A673 (cell line): ENCODE data around the gene PARVA. TPM values are rescaled to one million over a fixed set of nuclear protein-coding genes. Genes with fewer than 3 reads are reported as not detected.

Experiments used
- BruUV-seq: library from RNA; stranded (reverse); fragments of 400-500 nt; replicated peaks from 2 replicates; lab custom pipeline; 2021; lab: Mats Ljungman, UMichigan
- CTCF ChIA-PET: fragments of 300-600 bp; sonication (Branson Sonifier 250); formaldehyde crosslinking; loops from one replicate; lab custom pipeline; 2022; ENCODE audit warnings: antibody characterized with exemption; lab: Charles Lee
- POLR2A ChIA-PET: fragments of 300-600 bp; sonication (Branson Sonifier 250); formaldehyde crosslinking; loops from one replicate; lab custom pipeline; 2022; ENCODE audit warnings: antibody characterized with exemption; ENCODE audit not compliant: low non-redundant PET; lab: Charles Lee
- DNase-seq: peaks from one replicate; pipeline ENCODE4 v3.0.0-alpha.2; 2015; ENCODE audit warnings: low spot score
- H3K27ac ChIP-seq: fragments of 200-600 bp; sonication (generic); 2 replicates; pipeline ENCODE4 v1.5.1; 2016; ENCODE audit warnings: mixed run types, low read depth, mild to moderate bottlenecking, mixed read lengths, antibody characterized with exemption, low read length; ENCODE audit not compliant: poor library complexity, severe bottlenecking
- H3K27me3 ChIP-seq: fragments of 200-600 bp; sonication (generic); replicated peaks from 2 replicates; pipeline ENCODE4 v1.6.1; 2017; ENCODE audit warnings: mixed run types, low read depth, mild to moderate bottlenecking, mixed read lengths, antibody characterized with exemption, low read length; ENCODE audit not compliant: insufficient read depth, poor library complexity
- H3K36me3 ChIP-seq: fragments of 200-600 bp; sonication (generic); 2 replicates; pipeline ENCODE4 v1.6.1; 2016; ENCODE audit warnings: mixed run types, mild to moderate bottlenecking, mixed read lengths, antibody characterized with exemption, low read length; ENCODE audit not compliant: insufficient read depth, poor library complexity, severe bottlenecking
- H3K4me1 ChIP-seq: fragments of 200-600 bp; sonication (generic); 2 replicates; pipeline ENCODE4 v1.6.1; 2017; ENCODE audit warnings: mixed run types, mild to moderate bottlenecking, mixed read lengths, antibody characterized with exemption, low read length; ENCODE audit not compliant: insufficient read depth, poor library complexity, severe bottlenecking
- H3K4me3 ChIP-seq: fragments of 200-600 bp; sonication (generic); 2 replicates; pipeline ENCODE4 v1.5.1; 2016; ENCODE audit warnings: low read depth, mixed run types, mild to moderate bottlenecking, mixed read lengths, low read length; ENCODE audit not compliant: poor library complexity, severe bottlenecking
- H3K9me3 ChIP-seq: fragments of 200-600 bp; sonication (generic); 2 replicates; pipeline ENCODE4 v1.6.1; 2016; ENCODE audit warnings: mixed run types, low read depth, mild to moderate bottlenecking, mixed read lengths, antibody characterized with exemption, low read length; ENCODE audit not compliant: poor library complexity, severe bottlenecking
- EZH2 ChIP-seq: fragments of 200-600 bp; sonication (generic); IDR thresholded peaks from 2 replicates; pipeline ENCODE4 v1.6.1; 2017; ENCODE audit warnings: borderline replicate concordance, low read depth, mild to moderate bottlenecking, mixed read lengths, antibody characterized with exemption, low read length; ENCODE audit not compliant: poor library complexity, severe bottlenecking
- intact Hi-C: fragments of 100-400 bp; cut with micrococcal nuclease; formaldehyde crosslinking; loops from one replicate; pipeline ENCODE4 v1.10.0; 2022; ENCODE audit not compliant: unreplicated experiment
- total RNA-seq: library from RNA; stranded (reverse); gene quantifications from 2 replicates; pipeline ENCODE4 v1.2.3, GENCODE V29; 2021
- TF ChIP-seq, protein P1 (sequence below): fragments of 300-800, 200-600 bp; sonication (generic); conservative IDR thresholded peaks from 2 replicates; pipeline ENCODE4 v1.5.1; 2017; ENCODE audit warnings: low read depth, mild to moderate bottlenecking, antibody characterized with exemption, low read length, moderate library complexity, mixed read lengths

PARVA gene
- total RNA-seq, 1 experiment from 2014 or later = 15.2 TPM

DNA sequence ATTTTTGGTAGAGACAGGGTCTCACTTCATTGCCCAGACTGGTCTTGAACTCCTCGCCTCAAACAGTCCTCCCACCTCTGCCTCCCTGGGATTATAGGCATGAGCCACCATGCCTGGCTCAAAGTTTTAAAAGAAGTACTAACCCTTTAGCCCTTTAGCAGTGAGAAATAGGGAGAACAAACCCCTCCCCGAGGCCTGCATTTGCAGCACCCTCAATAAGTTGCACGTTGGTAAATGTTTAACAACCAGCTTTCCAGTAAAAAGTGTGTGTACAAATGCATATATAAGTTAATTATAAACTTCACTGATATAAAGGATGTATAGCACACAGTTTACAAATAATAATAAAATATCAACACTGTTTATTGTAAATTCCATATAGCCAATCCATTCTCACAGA, 51.8 kb downstream of the PARVA start:
- TF ChIP-seq, protein P1, sequence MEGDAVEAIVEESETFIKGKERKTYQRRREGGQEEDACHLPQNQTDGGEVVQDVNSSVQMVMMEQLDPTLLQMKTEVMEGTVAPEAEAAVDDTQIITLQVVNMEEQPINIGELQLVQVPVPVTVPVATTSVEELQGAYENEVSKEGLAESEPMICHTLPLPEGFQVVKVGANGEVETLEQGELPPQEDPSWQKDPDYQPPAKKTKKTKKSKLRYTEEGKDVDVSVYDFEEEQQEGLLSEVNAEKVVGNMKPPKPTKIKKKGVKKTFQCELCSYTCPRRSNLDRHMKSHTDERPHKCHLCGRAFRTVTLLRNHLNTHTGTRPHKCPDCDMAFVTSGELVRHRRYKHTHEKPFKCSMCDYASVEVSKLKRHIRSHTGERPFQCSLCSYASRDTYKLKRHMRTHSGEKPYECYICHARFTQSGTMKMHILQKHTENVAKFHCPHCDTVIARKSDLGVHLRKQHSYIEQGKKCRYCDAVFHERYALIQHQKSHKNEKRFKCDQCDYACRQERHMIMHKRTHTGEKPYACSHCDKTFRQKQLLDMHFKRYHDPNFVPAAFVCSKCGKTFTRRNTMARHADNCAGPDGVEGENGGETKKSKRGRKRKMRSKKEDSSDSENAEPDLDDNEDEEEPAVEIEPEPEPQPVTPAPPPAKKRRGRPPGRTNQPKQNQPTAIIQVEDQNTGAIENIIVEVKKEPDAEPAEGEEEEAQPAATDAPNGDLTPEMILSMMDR = no peak
- no peak for TF ChIP-seq EZH2
- no TSS peak for BruUV-seq
- DNase-seq = no peak
- Histone ChIP-seq H3K36me3 (no peaks in the 10 kb centered on the region), H3K27ac (no peak overlapping the region), H3K9me3 (no peaks in the 10 kb centered on the region), H3K4me1 (peaks cover 17% of the 10 kb centered on the region), H3K27me3 (no peaks in the 10 kb centered on the region), H3K4me3 (no peak overlapping the region)
- ChIA-PET CTCF (no interaction called here), POLR2A (no interaction called here)
- intact Hi-C loops = no loop called here

DNA sequence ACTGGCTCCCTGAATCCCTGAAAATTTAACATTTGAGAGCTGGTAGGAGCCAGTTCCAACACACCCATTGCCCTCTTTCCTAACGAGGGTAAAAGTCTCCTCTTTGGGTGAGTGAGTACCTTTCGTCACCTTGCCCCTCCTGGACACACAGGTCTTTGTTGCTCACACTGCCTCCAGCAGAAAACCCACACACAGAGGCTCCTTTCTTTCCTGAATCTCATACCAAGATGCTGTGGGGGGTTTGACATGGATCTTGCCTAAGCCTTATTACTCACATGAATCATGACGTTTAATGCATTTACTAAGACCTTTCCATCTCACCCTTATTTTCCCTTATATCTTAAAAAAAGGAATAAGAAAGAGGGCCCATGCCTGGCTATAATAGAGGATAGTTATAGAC, 53.0 kb downstream of the PARVA start:
- intact Hi-C loops = no loop called here
- no peaks in the 10 kb centered on the region for H3K36me3 ChIP-seq
- no peaks in the 10 kb centered on the region for H3K9me3 ChIP-seq
- ChIA-PET POLR2A (no interaction called here), CTCF (no interaction called here)
- peaks cover 21% of the 10 kb centered on the region for H3K4me1 ChIP-seq
- H3K4me3 ChIP-seq = no peak overlapping the region
- H3K27me3 ChIP-seq = no peaks in the 10 kb centered on the region
- no peak for TF ChIP-seq EZH2
- TF ChIP-seq, protein P1 = no peak
- H3K27ac ChIP-seq = no peak overlapping the region
- DNase-seq = no peak
- BruUV-seq = no TSS peak

DNA sequence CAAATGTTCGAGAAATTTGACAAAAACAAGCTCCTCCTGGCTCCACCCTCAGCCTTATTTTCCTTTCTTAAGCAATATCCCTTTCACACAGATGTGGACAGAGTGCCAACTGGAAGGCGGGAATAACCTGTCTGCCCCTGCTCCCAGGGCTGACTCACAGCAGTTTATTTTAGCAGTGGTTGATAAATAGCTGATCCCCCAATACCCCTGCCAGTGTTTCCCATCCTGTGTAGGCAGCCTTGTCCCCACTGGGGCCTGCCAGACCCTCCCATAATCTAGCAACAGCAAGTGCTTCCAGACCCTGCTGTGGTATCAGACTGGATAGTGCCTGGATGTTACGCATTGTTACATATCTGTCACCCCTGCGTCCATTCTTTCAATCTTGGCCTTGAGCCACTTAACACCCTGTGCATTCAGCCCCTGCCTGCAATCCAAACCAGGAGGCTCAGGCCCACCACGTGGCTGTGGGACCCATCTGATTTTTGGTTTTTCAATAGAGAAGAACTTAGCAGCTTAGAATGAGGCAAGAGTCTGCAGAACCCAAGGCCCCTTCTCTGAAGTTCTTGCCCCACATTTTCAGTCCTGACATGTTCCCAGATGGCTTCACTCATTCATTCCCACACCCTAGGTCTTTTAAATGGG, 53.7 kb downstream of the PARVA start:
- ChIA-PET CTCF (no interaction called here), POLR2A (no interaction called here)
- no peaks in the 10 kb centered on the region for H3K9me3 ChIP-seq
- no peaks in the 10 kb centered on the region for H3K36me3 ChIP-seq
- no peak overlapping the region for H3K4me3 ChIP-seq
- peaks cover 21% of the 10 kb centered on the region for H3K4me1 ChIP-seq
- BruUV-seq = no TSS peak
- intact Hi-C loops = no loop called here
- TF ChIP-seq, protein P1 = no peak
- TF ChIP-seq EZH2 = no peak
- no peak overlapping the region for H3K27ac ChIP-seq
- DNase-seq = no peak
- H3K27me3 ChIP-seq = no peaks in the 10 kb centered on the region
